Right ventricle myocardium inferior (tissue), 1 donor: ENCODE data around the gene ELK3. TPM values are rescaled to one million over a fixed set of nuclear protein-coding genes. Genes with fewer than 3 reads are reported as not detected.

Source experiments
- ATAC-seq: fragments of 200-7000 bp; cut with Tn5 transposase; one replicate; pipeline ENCODE4 v1.9.1; 2020; ENCODE audit warnings: mild to moderate bottlenecking, moderate library complexity
- DNase-seq: peaks from one replicate; pipeline ENCODE4 v3.0.0; 2021; ENCODE audit errors: missing footprints
- intact Hi-C: fragments of 100-400 bp; cut with DNase I; formaldehyde crosslinking; loops from one replicate; pipeline ENCODE4 v1.11.0; 2022
- total RNA-seq: library from RNA; stranded (reverse); fragmentation: NEBNext Ultra II Directional; extraction: Animal tissue kit (Norgen Biotek cat#: 25700); gene quantifications from one replicate; pipeline ENCODE4 v1.2.1, GENCODE V29; 2021
- donor health status: DM: no; HTN: yes; CAD: no; lungs with severe emphysema.

The ELK3 gene
- total RNA-seq, 1 donor from 2014 or later = 20.8 TPM

DNA sequence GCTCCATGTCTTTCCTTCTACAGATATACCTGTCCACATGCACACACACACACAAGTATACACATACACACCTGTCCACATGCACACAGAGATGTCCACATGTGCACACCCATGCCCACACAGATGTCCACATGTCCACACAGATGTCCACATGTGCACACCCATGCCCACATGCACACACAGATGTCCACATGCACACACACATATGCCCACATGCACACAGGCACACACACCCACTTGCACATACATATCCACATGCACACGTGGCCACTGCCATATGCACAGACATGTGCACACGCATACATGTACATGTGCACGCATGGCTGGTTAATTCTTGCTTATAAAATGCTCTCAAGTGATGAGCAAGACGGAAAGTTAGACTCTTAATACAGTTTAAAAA lies 32.2 kb downstream of the ELK3 start:
- no peak for DNase-seq
- ATAC-seq = no peak
- intact Hi-C loops = no loop called here

DNA sequence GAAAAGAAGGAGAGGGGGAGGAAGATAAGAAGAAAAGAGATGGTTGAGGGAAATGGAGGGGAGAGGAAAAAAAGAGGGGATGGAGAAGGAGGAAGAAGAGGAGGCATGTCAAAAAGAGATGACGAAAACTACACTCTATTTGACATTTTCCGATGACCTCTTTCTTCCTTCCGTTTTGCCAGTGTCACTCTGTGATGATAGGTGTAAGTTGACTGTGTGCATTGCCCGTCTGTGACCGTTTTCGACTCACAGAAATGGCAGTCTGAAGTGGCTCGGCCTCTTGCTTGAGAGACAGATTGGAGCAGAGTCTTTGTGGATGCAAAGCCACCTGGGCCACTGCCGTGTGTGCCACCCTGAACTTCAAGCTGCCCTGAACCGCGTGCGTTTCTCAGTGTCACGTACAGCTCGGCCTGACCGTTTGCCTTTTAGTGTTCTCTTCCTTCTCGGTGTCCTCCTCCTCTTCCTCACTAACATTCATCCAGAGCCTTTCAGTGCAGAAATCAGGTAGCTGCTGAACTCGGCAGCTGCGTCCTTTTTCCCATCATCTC lies 32.7 kb downstream of the ELK3 start:
- no peak for DNase-seq
- ATAC-seq = no peak
- intact Hi-C loops = no loop called here

DNA sequence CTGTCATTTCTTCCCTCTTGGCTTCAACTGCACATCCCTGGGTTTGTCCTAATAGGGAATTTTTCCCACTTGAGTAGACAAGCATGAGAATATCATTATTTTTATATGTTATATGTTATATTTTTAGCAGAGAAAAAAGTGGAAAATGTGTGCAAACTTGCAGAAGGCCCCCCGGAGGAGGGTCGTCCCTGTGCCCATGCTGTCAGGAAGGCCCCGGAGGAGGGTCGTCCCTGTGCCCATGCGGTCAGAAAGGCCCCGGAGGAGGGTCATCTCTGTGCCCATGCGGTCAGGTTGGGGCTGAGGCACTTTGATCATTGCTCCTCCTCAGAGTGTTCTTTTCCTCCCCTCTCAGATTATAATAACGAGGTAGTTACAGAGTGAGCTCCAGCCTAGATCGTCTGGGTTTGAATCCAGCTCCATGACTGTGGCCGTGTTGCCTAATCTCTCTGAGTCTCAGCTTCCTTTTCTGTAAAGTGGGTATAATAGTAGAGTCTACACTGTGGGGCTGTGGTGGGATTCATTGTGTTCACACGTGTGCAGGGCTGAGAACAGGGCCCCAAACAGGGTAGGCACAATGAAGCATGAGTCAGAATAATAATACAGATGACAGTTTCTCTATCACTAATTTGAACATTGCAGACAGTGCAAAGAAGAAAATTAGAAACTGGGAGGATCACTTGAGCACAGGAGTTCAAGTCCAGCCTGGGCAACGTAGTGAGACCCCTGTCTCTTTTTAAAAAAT lies 33.4 kb downstream of the ELK3 start:
- intact Hi-C loops = no loop called here
- ATAC-seq = no peak
- DNase-seq = no peak

DNA sequence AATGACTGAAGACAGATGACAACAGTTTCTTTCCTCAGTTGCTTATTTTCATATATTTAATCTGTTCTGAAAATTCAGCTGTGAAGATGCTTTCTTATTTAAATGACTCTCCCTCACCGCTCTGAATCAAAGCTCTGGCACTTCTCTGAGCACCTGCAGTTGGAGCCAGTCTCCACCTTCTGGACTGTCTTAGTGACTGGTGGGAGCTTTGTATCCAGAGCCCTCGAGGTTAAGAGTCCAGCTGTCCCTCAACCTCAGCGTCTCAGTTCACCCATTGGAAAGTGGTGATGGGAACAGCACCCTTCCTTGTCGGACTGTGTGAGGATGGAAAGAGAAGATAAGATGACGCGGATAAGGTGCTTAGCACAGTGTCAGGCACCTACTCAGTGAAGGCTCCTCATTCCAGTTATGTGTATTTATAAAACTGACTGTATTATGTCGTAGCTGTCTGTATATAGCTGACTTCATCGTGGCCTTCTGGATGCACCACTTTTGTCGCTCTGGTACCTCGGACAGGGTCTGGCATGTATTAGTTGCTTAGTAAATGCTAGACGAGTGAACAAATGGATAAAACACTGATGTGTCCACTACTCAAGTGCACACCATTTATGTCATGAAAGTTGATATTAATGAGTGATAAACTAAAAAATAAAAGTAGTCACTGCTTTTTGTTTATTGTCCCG lies 34.5 kb downstream of the ELK3 start:
- ATAC-seq (no peak), DNase-seq (no peak)
- intact Hi-C loops = no loop called here

DNA sequence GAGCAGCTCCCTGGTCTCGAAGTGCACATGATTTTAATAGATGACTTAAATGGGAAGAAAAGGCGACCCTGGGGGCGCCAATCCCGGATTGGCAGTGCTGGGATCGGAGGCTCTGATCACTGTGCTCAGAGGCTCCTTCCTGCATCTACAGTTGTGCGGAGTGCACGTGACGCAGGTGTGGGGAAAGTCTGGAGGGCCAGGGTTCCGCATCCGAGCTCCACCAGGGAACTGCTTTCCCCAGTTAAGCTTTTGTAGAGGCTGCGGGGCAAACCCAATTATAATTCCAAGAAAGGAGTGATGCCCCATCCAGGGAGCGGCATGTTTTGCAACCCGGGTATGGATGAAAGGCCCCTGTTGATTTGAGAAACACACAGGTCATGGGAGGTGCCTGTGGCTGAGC lies 36.5 kb downstream of the ELK3 start:
- DNase-seq (no peak), ATAC-seq (no peak)
- intact Hi-C loops = no loop called here

DNA sequence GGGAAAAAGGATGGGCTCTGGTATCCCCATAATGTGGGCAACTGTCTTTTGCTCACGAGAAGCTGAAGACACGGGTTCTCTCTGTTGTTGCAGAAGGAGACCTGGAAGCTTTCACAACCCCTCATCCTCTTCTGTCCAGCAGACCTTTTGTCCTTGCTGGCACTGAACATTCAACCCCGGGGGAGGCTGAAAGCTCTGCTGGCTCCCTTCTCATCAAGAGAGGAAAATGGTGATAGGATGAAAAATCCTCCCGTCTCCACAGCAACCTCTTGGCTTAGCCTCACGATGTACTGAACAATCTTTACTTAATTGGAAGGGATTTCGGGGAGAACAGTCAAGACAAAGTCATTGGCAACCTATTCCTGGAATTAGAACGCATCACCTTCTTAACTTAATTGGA lies 39.0 kb downstream of the ELK3 start:
- ATAC-seq = peak; percentile 12
- no peak for DNase-seq
- intact Hi-C loops = no loop called here

DNA sequence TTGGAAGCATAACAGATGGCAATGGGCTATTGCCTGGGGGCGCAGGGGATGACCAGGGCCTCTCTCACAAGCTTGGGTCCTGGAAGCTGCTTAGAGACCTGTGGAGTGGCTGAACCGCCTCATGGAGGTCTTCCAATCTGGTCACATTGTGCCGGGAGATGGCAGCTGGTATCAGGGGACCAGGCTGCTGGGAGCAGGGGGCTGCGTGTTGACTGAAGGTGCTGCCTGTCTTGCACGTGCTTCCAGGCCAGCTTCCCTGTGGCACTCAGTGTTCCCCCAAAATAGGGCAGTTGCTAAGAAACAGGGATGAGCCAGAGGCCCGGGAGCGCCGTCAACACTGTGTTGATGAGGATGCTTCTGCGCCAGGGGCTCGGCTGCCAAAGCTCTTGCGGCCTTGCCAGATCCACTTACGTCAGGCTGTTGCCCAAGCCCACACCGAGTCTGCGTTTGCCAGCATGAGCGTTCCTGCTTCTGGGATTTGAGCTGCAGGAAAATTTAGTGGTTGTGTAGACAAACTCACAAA lies 39.8 kb downstream of the ELK3 start:
- DNase-seq = peak; percentile 95
- intact Hi-C loops = loop anchor here (1.0 to 2.0 kb wide), 2 partner anchors 13 to 167 kb away; partner anchors contain the start of gene CDK17
- ATAC-seq = peak; percentile 88

DNA sequence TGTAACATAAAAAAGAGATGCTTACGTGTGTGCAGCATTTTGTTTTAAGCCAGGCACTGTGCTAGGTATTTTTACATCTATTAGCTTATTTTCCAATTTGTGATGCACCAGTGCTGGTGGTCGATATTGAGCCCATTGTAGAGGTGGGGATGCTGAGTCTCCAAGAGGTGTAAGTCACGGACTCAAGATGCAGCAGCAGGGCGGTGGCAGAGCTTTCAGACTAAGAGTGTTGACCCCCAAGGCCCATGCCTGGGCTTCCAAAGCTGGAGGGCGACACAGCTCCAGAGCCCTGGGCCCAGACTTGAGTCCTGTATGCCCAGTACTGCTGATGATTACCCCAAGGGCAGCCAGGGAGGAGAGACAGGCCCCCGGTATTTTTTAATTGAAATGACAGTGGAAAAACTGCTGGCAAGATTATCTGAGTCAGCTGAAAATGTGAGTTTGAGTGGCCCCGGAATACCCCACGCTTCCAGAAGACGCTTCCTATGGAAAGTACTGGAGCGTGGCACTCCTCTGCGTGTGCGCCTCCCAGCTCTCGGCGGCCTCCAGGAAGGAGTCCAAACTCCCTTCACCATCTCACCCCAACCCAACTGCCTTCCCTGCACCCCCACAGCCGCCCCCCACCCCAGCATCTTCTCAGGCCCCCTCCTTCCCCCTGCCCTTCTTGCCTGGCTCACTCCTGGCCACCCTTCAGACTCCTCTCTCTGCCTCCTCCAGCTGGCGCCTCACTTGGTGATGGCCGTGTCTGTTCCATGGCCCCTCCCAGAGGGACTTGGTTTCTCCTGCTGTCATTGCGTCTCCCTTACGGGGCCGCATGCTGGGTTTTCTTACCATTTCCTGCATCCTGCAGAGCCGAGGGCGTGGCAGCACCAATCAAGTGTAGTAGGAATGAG lies 40.7 kb downstream of the ELK3 start:
- intact Hi-C loops = loop anchor here (1.0 to 2.0 kb wide), 2 partner anchors 14 to 166 kb away; partner anchors contain the start of gene CDK17
- ATAC-seq (no peak), DNase-seq (no peak)

DNA sequence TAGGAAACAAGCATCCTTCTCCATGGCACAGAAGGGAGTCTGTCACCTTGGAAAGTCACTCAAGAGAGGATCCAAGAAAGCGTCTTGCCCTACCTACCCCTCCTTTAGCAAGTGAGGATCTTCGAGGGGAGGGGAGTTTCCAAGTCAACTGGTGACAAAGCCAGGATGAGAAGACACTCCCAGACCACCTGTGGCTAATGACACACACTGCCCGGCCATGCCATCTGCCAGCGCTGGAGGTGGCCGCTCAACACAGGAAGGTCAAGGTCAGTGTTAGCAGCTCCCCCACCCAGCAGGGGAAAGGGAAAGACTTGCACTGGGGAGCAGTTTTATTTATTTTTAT lies 41.3 kb downstream of the ELK3 start:
- ATAC-seq = no peak
- DNase-seq = no peak
- intact Hi-C loops = loop anchor here (2.0 kb wide), 1 partner anchor 165 kb away; the partner anchor contains the start of gene CDK17

DNA sequence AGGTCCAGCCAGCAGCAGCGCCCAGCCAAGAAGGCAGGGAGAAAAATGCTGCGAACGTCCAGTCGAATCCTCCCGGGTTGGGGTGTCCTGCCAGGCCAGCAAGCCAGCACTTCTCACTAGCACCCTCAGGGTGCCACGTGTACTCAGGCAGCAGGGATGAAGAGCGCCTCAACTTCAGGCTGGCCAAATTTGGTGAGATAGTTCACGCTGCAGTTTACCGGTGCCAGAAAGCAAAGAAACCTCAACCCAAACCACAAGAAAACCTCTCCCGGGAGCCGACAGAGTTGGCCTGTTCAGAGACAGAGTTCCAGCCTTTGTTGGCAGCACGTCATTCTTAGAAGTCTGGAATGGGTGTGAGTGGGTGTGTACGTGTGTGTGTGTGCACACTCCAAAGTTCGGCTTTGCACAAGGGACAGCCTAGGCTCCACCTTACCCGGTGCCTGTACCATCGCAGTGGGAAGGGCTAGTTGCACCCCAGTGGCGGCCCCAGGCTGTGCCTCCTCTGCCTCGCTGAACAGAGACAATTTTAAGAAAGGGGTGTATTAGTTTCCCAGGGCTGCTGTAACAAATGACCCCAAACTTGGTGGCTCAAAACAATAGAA lies 42.1 kb downstream of the ELK3 start:
- intact Hi-C loops = no loop called here
- DNase-seq (peak; percentile 78), ATAC-seq (peak; percentile 44)

DNA sequence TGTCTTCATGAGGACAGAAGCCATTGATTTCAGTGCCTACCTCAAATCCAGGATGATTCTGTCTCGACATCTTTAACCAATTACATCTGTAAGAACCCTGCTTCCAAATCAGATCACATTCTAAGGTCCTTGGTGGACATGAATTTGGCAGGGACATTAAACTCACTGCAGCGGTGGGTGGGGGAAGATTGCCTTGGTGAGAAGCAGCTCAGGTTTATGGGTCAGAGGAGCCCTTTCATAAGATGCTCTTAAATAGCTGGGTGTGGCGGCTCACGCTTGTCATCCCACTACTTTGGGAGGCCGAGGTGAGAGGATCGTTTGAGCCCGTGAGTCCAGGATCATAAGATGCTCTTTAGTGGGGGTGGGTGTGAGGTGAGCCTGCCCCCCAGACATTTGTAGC lies 42.9 kb downstream of the ELK3 start:
- DNase-seq (no peak), ATAC-seq (no peak)
- intact Hi-C loops = no loop called here

DNA sequence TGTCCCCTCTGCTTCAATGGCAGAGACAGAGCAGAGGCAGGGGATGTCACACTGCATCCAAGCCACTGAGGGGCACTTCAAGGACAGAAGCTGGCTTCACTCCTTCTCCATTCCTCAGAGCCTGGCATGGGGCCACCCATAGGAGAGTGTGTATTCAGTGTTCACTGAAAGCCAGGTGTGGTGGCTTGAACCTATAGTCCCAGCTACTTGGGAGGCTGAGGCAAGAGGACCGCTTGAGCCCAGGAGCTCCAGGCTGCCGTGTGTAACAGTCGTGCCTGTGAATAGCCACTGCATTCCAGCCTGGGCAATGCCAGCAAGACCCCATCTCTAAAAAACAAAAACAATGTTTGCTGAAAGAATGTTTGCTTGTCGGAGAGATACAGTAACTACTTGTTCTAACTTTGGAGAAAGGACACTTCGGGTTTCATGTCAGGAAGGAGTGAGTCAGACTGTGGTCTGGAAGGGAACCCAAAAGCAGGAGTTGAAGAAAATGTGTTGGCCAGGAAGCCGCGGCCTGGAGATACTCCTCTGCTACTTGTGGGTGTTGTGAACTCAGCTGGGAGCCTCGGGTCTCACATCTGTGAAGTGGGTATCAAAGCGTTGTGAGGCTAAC lies 43.4 kb downstream of the ELK3 start:
- ATAC-seq (no peak), DNase-seq (no peak)
- intact Hi-C loops = no loop called here

DNA sequence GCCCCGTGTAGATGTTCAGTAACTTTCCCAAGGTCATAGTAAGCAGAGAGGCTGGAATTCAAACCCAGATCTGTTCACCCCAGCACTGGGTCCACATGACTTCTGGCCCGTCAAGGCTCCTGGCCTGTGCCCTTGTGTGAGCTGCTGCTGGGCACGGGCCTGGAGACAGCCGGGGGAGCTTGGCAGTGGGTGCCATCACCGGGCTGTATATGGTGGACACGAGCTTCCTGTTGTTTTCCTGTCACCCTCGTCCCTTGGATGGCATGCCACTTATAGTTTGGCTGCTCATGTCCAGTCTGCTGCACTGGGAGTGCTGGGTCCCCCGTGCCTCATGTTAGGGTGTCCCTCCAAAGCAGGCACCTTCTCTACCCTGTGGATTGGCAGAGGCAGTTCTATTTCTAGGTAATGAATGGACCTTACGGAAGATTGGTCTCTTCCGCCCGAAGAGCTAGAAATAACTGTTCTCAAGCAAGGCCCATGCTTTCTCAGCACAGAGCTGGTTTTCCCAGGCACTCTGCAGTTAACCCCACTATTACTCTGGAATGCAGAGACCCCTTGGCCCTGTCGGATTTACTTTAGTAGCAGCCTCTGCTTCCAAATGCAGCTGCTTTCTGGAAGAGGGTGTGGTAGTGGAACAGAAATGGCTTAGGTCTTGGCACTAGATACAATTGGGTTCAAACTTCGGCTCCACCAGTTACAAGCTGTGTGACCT lies 44.3 kb downstream of the ELK3 start:
- intact Hi-C loops = loop anchor here (1.0 kb wide), 1 partner anchor 17 kb away; no protein-coding TSS in a partner anchor
- ATAC-seq (no peak), DNase-seq (no peak)

DNA sequence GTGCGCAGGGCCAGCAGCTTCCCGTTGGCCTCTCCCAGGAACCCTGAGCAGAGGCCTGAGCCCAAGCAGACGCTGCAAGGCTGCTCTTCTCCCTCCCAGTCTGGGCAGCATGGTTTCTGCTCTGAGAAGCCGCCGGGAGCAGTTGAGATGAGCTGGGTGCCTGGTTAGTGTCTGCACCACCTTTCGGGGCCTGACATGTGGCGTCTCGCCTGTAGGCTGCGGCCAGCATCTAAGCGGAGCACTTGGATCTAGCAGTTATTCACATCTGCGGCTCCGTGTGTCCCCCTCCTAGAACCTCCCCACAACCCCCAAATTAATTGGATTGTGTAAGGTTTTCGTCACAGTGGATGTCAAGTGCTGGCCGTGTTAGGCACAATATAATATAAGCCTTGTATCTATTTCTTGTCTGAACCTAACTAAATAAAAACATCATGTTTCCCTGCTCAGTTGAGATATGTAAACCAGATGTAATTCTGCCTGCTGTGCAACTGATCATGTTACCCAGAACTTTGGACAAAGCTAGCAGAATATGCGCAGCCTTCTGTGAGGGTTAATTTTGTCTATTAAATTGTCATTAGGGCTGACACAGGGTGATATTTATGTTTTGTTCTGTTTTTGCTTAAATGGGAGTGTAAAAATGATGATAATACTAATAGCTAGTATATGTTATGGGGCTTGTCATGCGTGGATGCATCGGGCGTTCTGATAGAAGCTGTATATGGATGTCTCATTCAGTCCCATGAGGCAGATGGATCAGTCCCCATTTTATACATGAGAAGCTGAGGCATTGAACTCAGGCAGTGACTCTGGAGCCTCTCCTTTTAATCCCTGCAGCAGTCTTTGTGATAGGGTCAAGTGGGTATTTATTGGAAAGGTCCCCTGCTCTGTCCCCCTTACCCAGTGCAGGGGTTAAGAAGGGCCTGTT lies 45.8 kb downstream of the ELK3 start:
- peak; percentile 64 for ATAC-seq
- intact Hi-C loops = loop anchor here (1.0 kb wide), 1 partner anchor 19 kb away; no protein-coding TSS in a partner anchor
- peak; percentile 76 for DNase-seq

DNA sequence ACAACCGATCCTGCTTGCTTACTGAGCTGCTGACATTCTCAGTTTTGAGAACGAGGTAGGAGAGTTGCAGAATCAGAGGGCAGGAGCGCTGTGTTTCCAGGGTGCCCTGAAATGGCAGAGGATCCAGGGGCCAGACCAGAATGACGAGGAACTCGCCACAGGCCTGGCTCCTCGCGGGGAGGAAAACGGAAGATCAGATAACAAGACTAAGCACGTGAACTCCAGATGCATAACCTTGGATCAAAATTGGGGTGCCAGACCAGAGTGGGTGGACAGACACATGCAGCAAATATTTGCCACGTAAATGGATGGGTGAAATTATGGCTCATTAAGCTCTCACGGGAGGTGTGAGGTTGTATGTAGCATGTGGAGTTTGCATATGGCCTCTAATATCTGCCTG lies 46.5 kb downstream of the ELK3 start:
- intact Hi-C loops = no loop called here
- ATAC-seq (no peak), DNase-seq (no peak)

DNA sequence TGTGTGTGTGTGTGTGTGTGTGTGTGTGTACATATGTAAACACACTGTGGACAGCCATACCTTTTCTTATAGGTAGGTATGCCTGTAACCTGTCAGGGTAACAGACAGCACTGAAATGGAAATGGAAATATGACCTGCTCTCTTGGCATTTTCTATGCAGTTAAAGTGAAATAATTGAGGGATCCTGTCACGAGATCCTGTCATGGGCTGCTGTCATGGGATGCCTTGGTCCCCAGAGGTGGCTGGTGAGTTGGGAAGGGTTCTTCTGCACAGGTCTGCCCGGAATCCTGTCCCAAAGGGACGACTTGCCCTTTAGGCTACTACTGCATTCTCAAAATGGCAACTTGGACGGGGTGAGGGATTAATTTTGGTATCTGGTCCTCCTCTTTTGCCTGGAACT lies 47.3 kb downstream of the ELK3 start:
- ATAC-seq (no peak), DNase-seq (no peak)
- intact Hi-C loops = no loop called here
